HepG2 (cell line): Measurements from ENCODE around the gene SYNE1. TPM values are rescaled to one million over a fixed set of nuclear protein-coding genes. Genes with fewer than 3 reads are reported as not detected.

Source experiments
- ATAC-seq: fragments of 200-7000 bp; cut with Tn5 transposase; 3 replicates; pipeline ENCODE4 v1.9.1; 2020; ENCODE audit warnings: mild to moderate bottlenecking, moderate library complexity
- BruUV-seq: library from RNA; stranded (reverse); fragments of 400-500 nt; replicated peaks from 2 replicates; lab custom pipeline; 2021; lab: Mats Ljungman, UMichigan
- CTCF ChIA-PET: fragments of 300-600 bp; formaldehyde crosslinking; extraction: SDS; loops from one replicate; lab custom pipeline; 2021; ENCODE audit warnings: low total read pairs, inconsistent platforms, low intra/inter-chr PET ratio; lab: Yijun Ruan, JAX
- POLR2A ChIA-PET: fragments of 350-600 bp; sonication (Branson Sonifier 250); formaldehyde crosslinking; loops from one replicate; lab custom pipeline; 2020; ENCODE audit warnings: antibody characterized with exemption, inconsistent platforms; lab: Yijun Ruan, JAX
- DNase-seq: peaks from one replicate; pipeline ENCODE4 v3.0.0-alpha.2; 2015; ENCODE audit warnings: low spot score
- FAIRE-seq: peaks from 3 replicates; lab custom pipeline; 2011; peaks lifted over from hg19 to GRCh38; lab: Jason Lieb, UNC
- H2AFZ ChIP-seq: one replicate; pipeline ENCODE4 v1.6.1; 2011; ENCODE audit warnings: low read length, inconsistent platforms
- H3K27ac ChIP-seq: fragments of 300-600 bp; 3 replicates; pipeline ENCODE4 v1.8.0; 2011; ENCODE audit warnings: mixed run types, mild to moderate bottlenecking, mixed read lengths, low read length, inconsistent platforms; ENCODE audit not compliant: insufficient read depth; ENCODE audit errors: extremely low read length
- H3K27me3 ChIP-seq, 2 experiments: fragments of 200-600 bp in 1 of 2; 2 replicates in 1 of 2; 3 replicates in 1 of 2; pipeline versions ENCODE4 v1.6.0 to v1.8.0; 2011; ENCODE audit warnings: low read length in 2 of 2, mild to moderate bottlenecking in 2 of 2, moderate library complexity in 2 of 2, inconsistent platforms in 1 of 2; ENCODE audit not compliant: insufficient read depth in 2 of 2, control insufficient read depth in 1 of 2
- H3K36me3 ChIP-seq, 2 experiments: fragments of 200-600 bp in 1 of 2; replicated peaks in 1 of 2; 2 replicates in 1 of 2; 3 replicates in 1 of 2; pipeline versions ENCODE4 v1.5.1 to v1.8.0; 2011; ENCODE audit warnings: low read length in 2 of 2, inconsistent platforms in 1 of 2; ENCODE audit not compliant: insufficient read depth in 2 of 2, control insufficient read depth in 1 of 2
- H3K4me1 ChIP-seq: 2 replicates; pipeline ENCODE4 v1.5.1; 2012; ENCODE audit warnings: low read length, inconsistent platforms; ENCODE audit not compliant: insufficient read depth
- H3K4me2 ChIP-seq: 2 replicates; pipeline ENCODE4 v1.6.0; 2011; ENCODE audit warnings: low read depth, low read length, inconsistent platforms
- H3K4me3 ChIP-seq, 3 experiments: fragments of 200-600 bp in 1 of 3; sonication (generic), shearing (Covaris generic) in 1 of 3; replicated peaks in 1 of 3; 2 replicates each; pipeline ENCODE4 v1.5.1; 2011 to 2016; ENCODE audit warnings: low read length in 3 of 3, inconsistent platforms in 2 of 3, low read depth in 2 of 3, mild to moderate bottlenecking in 2 of 3, control low read depth in 1 of 3, mixed read lengths in 1 of 3; ENCODE audit not compliant: insufficient read depth in 1 of 3
- H3K79me2 ChIP-seq: one replicate; pipeline ENCODE4 v1.6.1; 2011; ENCODE audit warnings: low read length, inconsistent platforms; ENCODE audit not compliant: insufficient read depth
- H3K9ac ChIP-seq: 2 replicates; pipeline ENCODE4 v1.6.0; 2011; ENCODE audit warnings: mild to moderate bottlenecking, low read depth, low read length, inconsistent platforms; ENCODE audit not compliant: insufficient read depth
- H3K9me3 ChIP-seq: 2 replicates; pipeline ENCODE4 v1.5.1; 2012; ENCODE audit warnings: mild to moderate bottlenecking, low read length
- H4K20me1 ChIP-seq: 2 replicates; pipeline ENCODE4 v1.6.0; 2011; ENCODE audit warnings: inconsistent platforms, mild to moderate bottlenecking, low read length, moderate library complexity; ENCODE audit not compliant: insufficient read depth
- ATF7 ChIP-seq, 2 experiments: fragments of 450-650 bp in 1 of 2; sonication (generic) in 1 of 2; formaldehyde crosslinking in 1 of 2; IDR thresholded peaks; 2 replicates each; pipeline versions ENCODE4 v1.4.0 to v1.6.1; 2016 to 2020; ENCODE audit warnings: antibody characterized with exemption in 1 of 2, mild to moderate bottlenecking in 1 of 2, missing genetic modification reagents in 1 of 2
- ATF7-NPFF ChIP-seq: sonication (generic); formaldehyde crosslinking; IDR thresholded peaks from 2 replicates; pipeline ENCODE4 v1.8.1; 2023; ENCODE audit warnings: mild to moderate bottlenecking, low read depth, missing genetic modification reagents, moderate library complexity
- EHMT2 ChIP-seq: fragments of 200-600 bp; sonication (generic); IDR thresholded peaks from 2 replicates; pipeline ENCODE4 v1.7.0; 2017; ENCODE audit warnings: antibody characterized with exemption, low read depth, low read length, borderline replicate concordance
- KLF16 ChIP-seq, 2 experiments: sonication (generic) in 1 of 2; formaldehyde crosslinking in 1 of 2; IDR thresholded peaks; 2 replicates each; pipeline versions ENCODE4 v1.6.1 to v1.8.0; 2016 to 2023; ENCODE audit warnings: missing genetic modification reagents in 2 of 2, missing compliant biosample characterization in 1 of 2
- PATZ1 ChIP-seq: sonication (generic); formaldehyde crosslinking; IDR thresholded peaks from 2 replicates; pipeline ENCODE4 v1.4.0; 2020; ENCODE audit warnings: missing genetic modification reagents
- RFX1 ChIP-seq: fragments of 450-650 bp; IDR thresholded peaks from 2 replicates; pipeline ENCODE4 v1.6.1; 2017
- SALL2 ChIP-seq: sonication (generic); formaldehyde crosslinking; IDR thresholded peaks from 2 replicates; pipeline ENCODE4 v1.8.1; 2023; ENCODE audit warnings: mild to moderate bottlenecking, missing genetic modification reagents, inconsistent platforms
- SOX13 ChIP-seq, 3 experiments: fragments of 450-650 bp in 1 of 3; sonication (generic) in 1 of 3; formaldehyde crosslinking in 1 of 3; IDR thresholded peaks in 2 of 3; conservative IDR thresholded peaks in 1 of 3; 2 replicates each; pipeline versions ENCODE4 v1.5.0 to v1.6.1; 2016 to 2020; ENCODE audit warnings: antibody characterized with exemption in 1 of 3, mild to moderate bottlenecking in 1 of 3, missing compliant biosample characterization in 1 of 3, missing genetic modification reagents in 1 of 3, moderate library complexity in 1 of 3
- WIZ ChIP-seq: sonication (generic); formaldehyde crosslinking; IDR thresholded peaks from 2 replicates; pipeline ENCODE4 v1.5.1; 2020; ENCODE audit warnings: mild to moderate bottlenecking, missing genetic modification reagents
- ZNF18 ChIP-seq: sonication (generic); formaldehyde crosslinking; IDR thresholded peaks from 2 replicates; pipeline ENCODE4 v1.8.0; 2022; ENCODE audit warnings: mild to moderate bottlenecking, missing genetic modification reagents; ENCODE audit not compliant: insufficient replicate concordance
- ZNF24 ChIP-seq: fragments of 450-650 bp; IDR thresholded peaks from 2 replicates; pipeline ENCODE4 v1.6.1; 2017; ENCODE audit warnings: antibody characterized with exemption, mild to moderate bottlenecking
- ZNF501 ChIP-seq: sonication (generic); formaldehyde crosslinking; IDR thresholded peaks from 2 replicates; pipeline ENCODE4 v1.5.1; 2020; ENCODE audit warnings: mild to moderate bottlenecking, moderate library complexity, missing genetic modification reagents
- ZNF607 ChIP-seq: sonication (generic); formaldehyde crosslinking; IDR thresholded peaks from 2 replicates; pipeline ENCODE4 v1.5.1; 2020; ENCODE audit warnings: missing genetic modification reagents, mild to moderate bottlenecking, borderline replicate concordance
- ZNF660 ChIP-seq: sonication (generic); formaldehyde crosslinking; IDR thresholded peaks from 2 replicates; pipeline ENCODE4 v1.5.1; 2020; ENCODE audit warnings: mild to moderate bottlenecking, low read depth, missing genetic modification reagents, borderline replicate concordance
- ZNF772 ChIP-seq: sonication (generic); formaldehyde crosslinking; IDR thresholded peaks from 2 replicates; pipeline ENCODE4 v1.5.0; 2020; ENCODE audit warnings: mild to moderate bottlenecking, missing genetic modification reagents
- WGBS: methylation state at CpG from one replicate; pipeline ENCODE4 v1.1.6; 2017; ENCODE audit warnings: low lambda C conversion rate; 5-methylcytosine and 5-hydroxymethylcytosine counted together
- in situ Hi-C: cut with HindIII; loops from 2 replicates; pipeline ENCODE4 v1.10.0; 2017; ENCODE audit warnings: low pct_unique_long_range_greater_than_20kb; ENCODE audit not compliant: extremely low pct_ligation_motif_present
- intact Hi-C: fragments of 100-400 bp; cut with micrococcal nuclease; formaldehyde crosslinking; loops from one replicate; pipeline ENCODE4 v1.10.0; 2022; ENCODE audit not compliant: unreplicated experiment
- polyA plus RNA-seq, 8 experiments: library from polyadenylated mRNA; depleted of rRNA in 3 of 8; stranded (reverse) in 7 of 8; unstranded in 1 of 8; fragments of >200 nt; fragmentation: Illumina TruSeq in 4 of 8; extraction: Trizol in 4 of 8; gene quantifications; 2 replicates each; pipeline versions ENCODE4 v1.2.1 to v1.2.3, GENCODE V29; 2011 to 2016; ENCODE audit warnings: low read depth in 4 of 8, missing spikeins in 1 of 8, mixed read lengths in 1 of 8; ENCODE audit not compliant: insufficient read depth in 1 of 8
- total RNA-seq, 5 experiments: library from RNA; depleted of rRNA; stranded (reverse); fragments of >200 nt; fragmentation: Illumina TruSeq; extraction: Trizol; gene quantifications; 2 replicates each; pipeline ENCODE4 v1.2.3, GENCODE V29; 2016; ENCODE audit warnings: low read depth in 1 of 5

Gene SYNE1
- total and polyA plus RNA-seq, 2 of the 13 experiments (the other 11 are each of a cell fraction or from before 2014, with no cell fraction given), result 5.5 to 15.9 TPM

- Histone ChIP-seq H3K27ac (no peak overlapping the region), H3K4me3 (no peak overlapping the region), H3K27me3 (peaks cover under 1 to 12% of the 10 kb centered on the region in 2 experiments; a peak in 2 of 5 replicates), H2AFZ (no peak overlapping the region), H3K4me1 (no peaks in the 10 kb centered on the region), H3K9ac (no peak overlapping the region), H4K20me1 (no peaks in the 10 kb centered on the region), H3K79me2 (no peaks in the 10 kb centered on the region), H3K9me3 (no peaks in the 10 kb centered on the region), H3K4me2 (no peak overlapping the region), H3K36me3 (no peaks in the 10 kb centered on the region)
- TF ChIP-seq ZNF501, result no peak
- TF ChIP-seq ZNF772 (CRISPR knock-in tag), result no peak
- no peak for TF ChIP-seq EHMT2
- TF ChIP-seq ZNF18 (CRISPR knock-in tag), result no peak
- TF ChIP-seq SOX13 (IDR thresholded peaks at IDR 0.05), result no peak
- no peak for TF ChIP-seq SOX13 (CRISPR knock-in tag; conservative IDR thresholded peaks at IDR 0.05 in 1 of 2, IDR thresholded peaks at IDR 0.05 in 1 of 2)
- no peak for TF ChIP-seq RFX1
- TF ChIP-seq ATF7-NPFF, result no peak
- TF ChIP-seq WIZ (CRISPR knock-in tag), result no peak
- TF ChIP-seq PATZ1 (CRISPR knock-in tag), result no peak
- TF ChIP-seq ZNF24, result no peak
- no peak for TF ChIP-seq ATF7 (IDR thresholded peaks at IDR 0.05)
- TF ChIP-seq ATF7 (CRISPR knock-in tag; IDR thresholded peaks at IDR 0.05), result no peak
- TF ChIP-seq ZNF660 (CRISPR knock-in tag), result no peak
- TF ChIP-seq KLF16 (CRISPR knock-in tag; IDR thresholded peaks at IDR 0.05), result no peak
- no peak for TF ChIP-seq SALL2
- TF ChIP-seq ZNF607 (CRISPR knock-in tag), result no peak
- CTCF ChIA-PET, result no interaction called here
- in situ Hi-C loops, result no loop called here
- FAIRE-seq (no peak), DNase-seq (no peak), ATAC-seq (no peak)
- intact Hi-C loops, result no loop called here
- no TSS peak for BruUV-seq
- 0% methylated on average over 1 of the region's 1 CpG for whole genome bisulfite sequencing
- POLR2A ChIA-PET, result no interaction called here
Observed at GRCh38 chr6:152630832-152631231, 6.3 kb downstream of the SYNE1 start.
